GM12874 (cell line): ENCODE data around the gene MEIKIN.

ENCODE experiments used
- TF ChIP-seq, protein P1 (sequence below): IDR thresholded peaks from 2 replicates; pipeline ENCODE4 v1.5.1; 2011; ENCODE audit warnings: low read depth, mild to moderate bottlenecking, control low read depth, low read length, moderate library complexity; ENCODE audit not compliant: insufficient read depth

Gene MEIKIN

DNA sequence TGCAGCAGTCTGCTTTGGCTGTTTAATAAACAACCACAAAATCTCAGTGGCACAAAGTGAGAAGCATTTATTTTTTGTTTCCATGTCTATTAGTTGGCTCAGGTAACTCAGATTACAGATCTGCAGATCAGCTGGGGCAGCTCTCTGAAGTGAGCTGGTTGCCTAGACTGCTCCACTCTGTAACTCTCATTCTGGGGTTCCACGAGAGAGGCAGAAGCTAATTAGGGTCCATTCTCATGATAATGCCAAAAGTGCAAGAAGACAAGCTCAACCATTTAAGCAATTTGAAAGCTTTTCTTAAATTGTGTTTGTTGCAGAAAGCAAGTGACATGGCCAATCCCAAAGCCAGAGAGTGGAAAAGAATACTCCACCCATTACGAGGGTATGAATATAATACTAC lies 13.2 kb downstream of the MEIKIN start:
- TF ChIP-seq, protein P1, sequence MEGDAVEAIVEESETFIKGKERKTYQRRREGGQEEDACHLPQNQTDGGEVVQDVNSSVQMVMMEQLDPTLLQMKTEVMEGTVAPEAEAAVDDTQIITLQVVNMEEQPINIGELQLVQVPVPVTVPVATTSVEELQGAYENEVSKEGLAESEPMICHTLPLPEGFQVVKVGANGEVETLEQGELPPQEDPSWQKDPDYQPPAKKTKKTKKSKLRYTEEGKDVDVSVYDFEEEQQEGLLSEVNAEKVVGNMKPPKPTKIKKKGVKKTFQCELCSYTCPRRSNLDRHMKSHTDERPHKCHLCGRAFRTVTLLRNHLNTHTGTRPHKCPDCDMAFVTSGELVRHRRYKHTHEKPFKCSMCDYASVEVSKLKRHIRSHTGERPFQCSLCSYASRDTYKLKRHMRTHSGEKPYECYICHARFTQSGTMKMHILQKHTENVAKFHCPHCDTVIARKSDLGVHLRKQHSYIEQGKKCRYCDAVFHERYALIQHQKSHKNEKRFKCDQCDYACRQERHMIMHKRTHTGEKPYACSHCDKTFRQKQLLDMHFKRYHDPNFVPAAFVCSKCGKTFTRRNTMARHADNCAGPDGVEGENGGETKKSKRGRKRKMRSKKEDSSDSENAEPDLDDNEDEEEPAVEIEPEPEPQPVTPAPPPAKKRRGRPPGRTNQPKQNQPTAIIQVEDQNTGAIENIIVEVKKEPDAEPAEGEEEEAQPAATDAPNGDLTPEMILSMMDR: no peak

DNA sequence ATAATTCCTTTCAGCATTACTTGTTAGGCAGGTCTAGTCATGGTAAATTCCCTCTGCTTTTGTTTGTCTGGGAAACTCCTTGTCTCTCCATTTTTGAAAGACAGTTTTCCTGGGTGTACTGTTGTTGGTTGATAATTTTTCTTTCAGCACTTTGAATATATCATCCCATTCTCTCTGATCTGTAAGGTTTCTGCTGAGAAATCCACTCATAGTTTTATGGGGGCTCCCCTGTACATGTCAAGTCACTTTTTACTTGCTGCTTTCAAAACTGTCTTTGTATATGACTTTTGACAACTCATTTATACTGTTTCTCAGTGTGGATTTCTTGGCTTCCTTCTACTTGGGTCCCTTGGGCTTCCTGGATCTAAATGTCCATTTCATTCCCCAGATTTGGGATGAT lies 16.5 kb downstream of the MEIKIN start:
- TF ChIP-seq, protein P1: no peak

DNA sequence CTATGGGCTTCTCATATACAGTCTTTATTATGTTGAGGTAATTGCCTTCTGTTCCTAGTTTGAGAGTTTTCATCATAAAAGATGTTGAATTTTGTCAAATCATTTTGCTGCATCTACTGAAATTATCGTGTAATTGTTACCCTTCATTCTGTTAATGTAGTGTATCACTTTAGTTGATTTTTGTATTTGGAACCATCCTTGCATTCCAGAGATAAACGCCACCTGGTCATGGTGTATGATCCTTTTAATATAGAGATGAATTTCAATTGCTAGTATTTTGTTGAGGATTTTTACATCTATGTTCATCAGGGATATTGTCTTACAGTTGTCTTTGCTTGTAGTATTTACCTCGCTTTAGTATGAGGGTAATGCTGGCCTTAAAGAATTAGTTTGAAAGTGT lies 19.3 kb downstream of the MEIKIN start:
- TF ChIP-seq, protein P1: no peak

DNA sequence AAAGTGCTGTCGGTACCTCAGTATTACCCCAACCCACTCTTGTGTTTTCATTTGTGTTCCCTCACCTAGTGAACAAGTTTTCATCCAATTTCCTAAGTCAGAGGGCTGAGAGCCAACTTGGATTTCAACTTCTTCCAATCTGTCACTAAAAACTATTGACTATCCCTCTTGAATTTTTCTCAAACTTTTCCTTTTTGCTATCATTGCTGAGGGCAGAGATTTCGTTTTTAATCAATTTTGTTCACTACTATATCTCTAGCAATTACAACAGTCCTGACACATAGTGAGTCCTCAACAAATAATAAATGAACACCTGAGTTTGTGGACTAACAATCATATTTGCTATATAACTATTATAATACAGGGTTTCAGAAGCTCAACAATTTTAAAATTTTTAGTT lies 29.0 kb downstream of the MEIKIN start:
- TF ChIP-seq, protein P1: no peak

DNA sequence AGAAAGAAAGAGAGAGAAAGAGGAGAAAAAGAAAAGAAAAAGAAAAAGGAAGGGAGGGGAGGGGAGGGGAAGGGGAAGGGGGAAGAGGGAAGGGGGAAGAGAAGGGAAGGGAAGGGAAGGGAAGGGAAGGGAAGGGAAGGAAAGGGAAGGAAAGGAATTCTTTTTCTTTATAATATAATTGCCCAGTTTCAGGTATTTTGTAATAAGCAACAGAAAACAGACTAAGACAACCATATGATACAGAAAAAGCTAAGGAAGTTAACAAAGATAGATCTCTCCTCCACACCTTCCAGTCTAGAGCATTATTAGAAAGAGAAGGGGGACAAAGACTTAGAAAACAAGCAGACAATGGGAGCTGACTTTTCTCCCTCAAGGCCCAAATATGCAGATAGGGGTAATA lies 31.0 kb downstream of the MEIKIN start:
- TF ChIP-seq, protein P1: no peak

DNA sequence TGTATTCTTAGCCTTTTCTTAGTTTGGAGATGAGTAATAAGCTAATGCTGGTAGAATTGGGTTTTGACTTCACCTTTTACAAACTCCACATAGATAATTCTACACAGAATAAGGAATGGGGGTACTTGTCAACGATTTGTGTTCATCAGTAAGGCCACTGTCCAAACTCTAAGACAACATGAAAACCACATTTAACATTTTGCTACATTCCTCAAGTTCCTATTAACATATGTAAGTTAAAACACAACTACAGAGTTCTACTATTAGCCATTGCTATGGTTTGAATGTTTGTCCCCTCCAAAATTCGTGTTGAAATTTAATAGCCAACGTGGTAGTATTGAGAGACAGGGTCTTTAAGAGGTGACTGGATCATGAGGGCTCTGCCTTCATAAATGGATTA lies 31.9 kb downstream of the MEIKIN start:
- TF ChIP-seq, protein P1: no peak

DNA sequence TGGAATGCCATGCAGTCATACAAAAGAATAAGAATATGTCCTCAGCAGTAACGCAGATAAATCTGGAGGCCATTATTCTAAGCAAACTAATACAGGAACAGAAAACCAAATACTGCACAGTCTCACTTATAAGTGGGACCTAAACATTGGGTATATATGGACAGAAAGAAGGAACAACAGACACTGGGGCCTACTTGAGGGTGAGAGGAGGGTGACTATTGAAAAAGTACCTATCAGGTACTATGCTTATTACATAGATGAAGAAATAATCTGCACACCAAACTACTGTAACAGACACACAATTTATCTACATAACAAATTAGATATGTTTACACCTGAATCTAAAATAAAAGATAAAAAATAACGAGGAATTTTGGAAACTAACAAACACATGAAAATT lies 38.8 kb downstream of the MEIKIN start:
- TF ChIP-seq, protein P1: no peak

DNA sequence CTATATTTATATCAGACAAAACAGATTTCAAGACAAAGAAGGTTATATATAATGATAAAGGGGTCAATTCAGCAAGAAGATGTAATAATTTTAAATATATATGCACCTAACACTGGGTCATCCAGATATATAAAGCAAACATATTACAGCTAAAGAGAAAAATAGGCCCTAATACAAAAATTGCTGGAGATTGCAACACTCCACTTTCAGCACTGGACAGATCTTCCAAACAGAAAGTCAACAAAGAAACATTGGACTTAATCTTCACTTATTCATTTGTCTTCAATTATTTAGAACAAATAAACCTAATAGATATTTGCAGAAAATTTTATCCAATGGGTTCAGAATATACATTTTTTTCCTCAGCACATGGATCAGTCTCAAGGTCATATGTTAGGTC lies 45.8 kb downstream of the MEIKIN start:
- TF ChIP-seq, protein P1: no peak
